Measurements from ENCODE around the gene MTMR12. TPM values are rescaled to one million over a fixed set of nuclear protein-coding genes. Genes with fewer than 3 reads are reported as not detected.

Gene MTMR12
- total and polyA plus RNA-seq, 2 of the 8 experiments (the other 6 are each of a cell fraction or from before 2014, with no cell fraction given), result 19.1 to 59.3 TPM

DNA sequence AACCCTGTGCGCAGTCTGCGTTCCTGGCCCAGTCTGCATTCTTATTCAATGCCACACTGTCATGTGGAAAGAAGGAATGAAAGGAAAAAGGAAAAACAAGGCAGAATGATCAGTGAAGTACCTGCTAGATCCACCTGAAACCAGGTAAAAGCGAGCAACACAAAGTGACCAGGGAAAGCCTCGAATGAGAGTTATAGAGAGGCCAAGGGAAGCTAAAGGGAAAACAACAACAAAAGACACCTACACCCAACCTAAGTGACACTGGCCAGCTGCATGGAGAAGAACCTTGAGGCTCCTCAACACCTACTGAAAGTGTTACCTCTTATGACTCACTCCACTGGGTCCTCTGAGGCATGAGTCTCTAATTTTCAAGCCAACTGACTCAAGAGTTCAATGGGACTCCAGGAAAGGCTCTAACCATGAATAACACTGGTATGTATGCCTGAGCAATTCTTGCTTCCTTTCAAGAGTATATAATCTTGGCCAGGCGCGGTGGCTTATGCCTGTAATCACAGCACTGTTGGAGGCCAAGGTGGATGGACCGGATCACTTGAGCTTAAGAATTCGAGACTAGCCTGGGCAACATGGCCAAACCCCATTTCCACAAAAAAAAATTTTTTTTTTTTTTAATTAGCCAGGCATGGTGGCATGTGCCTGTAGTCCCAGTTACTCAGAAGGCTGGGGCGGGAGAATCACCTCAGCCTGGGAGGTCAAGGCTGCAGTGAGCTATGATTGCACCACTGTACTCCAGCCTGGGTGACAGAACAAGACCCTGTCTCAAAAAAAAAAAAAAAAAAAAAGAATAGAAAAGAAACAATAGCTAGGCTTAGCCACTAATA lies 29.0 kb downstream of the MTMR12 start (continued):
- TF ChIP-seq BCL11A (IDR thresholded peaks at IDR 0.05; ENCODE audit: low read depth in 2 of 2, low read length in 2 of 2) (no peak), CBX5 (IDR thresholded peaks at IDR 0.05; ENCODE audit: low read depth, low read length) (no peak), JUN (IDR thresholded peaks at IDR 0.05; ENCODE audit: low read depth, low read length) (no peak), CTBP2 (IDR thresholded peaks at IDR 0.05; ENCODE audit: borderline replicate concordance, insufficient read depth, insufficient read length, low read length) (no peak), KDM1A (IDR thresholded peaks at IDR 0.05; ENCODE audit: borderline replicate concordance, low read length) (no peak), NANOG (IDR thresholded peaks at IDR 0.05; ENCODE audit: insufficient read depth, low read depth, low read length, poor library complexity, severe bottlenecking) (no peak), YY1 (IDR thresholded peaks at IDR 0.05; ENCODE audit: low read depth, low read length) (no peak)
- TF ChIP-seq, protein P1, sequence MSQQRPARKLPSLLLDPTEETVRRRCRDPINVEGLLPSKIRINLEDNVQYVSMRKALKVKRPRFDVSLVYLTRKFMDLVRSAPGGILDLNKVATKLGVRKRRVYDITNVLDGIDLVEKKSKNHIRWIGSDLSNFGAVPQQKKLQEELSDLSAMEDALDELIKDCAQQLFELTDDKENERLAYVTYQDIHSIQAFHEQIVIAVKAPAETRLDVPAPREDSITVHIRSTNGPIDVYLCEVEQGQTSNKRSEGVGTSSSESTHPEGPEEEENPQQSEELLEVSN (IDR thresholded peaks at IDR 0.05), result no peak

Measured in H1 (cell line).